ENCODE data around the gene CCL2. TPM values are rescaled to one million over a fixed set of nuclear protein-coding genes. Genes with fewer than 3 reads are reported as not detected.

Gene CCL2
- total RNA-seq, 1 experiment from 2014 or later = not detected

GRCh38 chr17:34246881-34247280, 8.2 kb upstream of the CCL2 start:
- no peak for DNase-seq (ENCODE audit: low read depth, low spot score)
- H3K27ac ChIP-seq (ENCODE audit: low read depth, low read length) = no peak overlapping the region
- H3K4me2 ChIP-seq (ENCODE audit: low read length) = no peak overlapping the region
- POLR2A ChIA-PET = no interaction called here
- RAD21 ChIA-PET (ENCODE audit: low non-redundant PET in 1 of 2, low total read pairs in 2 of 2, uncharacterized antibody in 2 of 2, unreplicated experiment in 2 of 2) = no interaction called here
- H3K27me3 ChIP-seq (ENCODE audit: insufficient read depth, low read length) = no peaks in the 10 kb centered on the region
- no TSS peak for BruUV-seq (replicated peaks)
- H3K36me3 ChIP-seq (ENCODE audit: control insufficient read depth in 1 of 2, insufficient read depth in 2 of 2, low read length in 2 of 2) = no peaks in the 10 kb centered on the region
- no peaks in the 10 kb centered on the region for H3K4me1 ChIP-seq (ENCODE audit: control insufficient read depth in 1 of 2, insufficient read depth in 2 of 2, low read length in 2 of 2)
- H3K9ac ChIP-seq (ENCODE audit: low read length) = no peak overlapping the region
- TF ChIP-seq CTCF (IDR thresholded peaks at IDR 0.05 in 2 of 3, conservative IDR thresholded peaks at IDR 0.05 in 1 of 3; ENCODE audit: borderline replicate concordance in 1 of 3, insufficient read depth in 1 of 3, low read depth in 2 of 3, low read length in 2 of 3) (no peak), RAD21 (IDR thresholded peaks at IDR 0.05; ENCODE audit: low read depth) (no peak), YY1 (IDR thresholded peaks at IDR 0.05; ENCODE audit: extremely low read depth, insufficient replicate concordance, low read depth, low read length) (no peak), ELF1 (IDR thresholded peaks at IDR 0.05; ENCODE audit: borderline replicate concordance, low read depth) (no peak), ATF3 (IDR thresholded peaks at IDR 0.05) (no peak)
- H3K79me2 ChIP-seq (ENCODE audit: insufficient read depth, low read length) = no peaks in the 10 kb centered on the region
- ATAC-seq = no peak
- intact Hi-C loops (cut with micrococcal nuclease) = no loop called here
- H2AFZ ChIP-seq (ENCODE audit: low read depth, low read length, poor library complexity, severe bottlenecking) = no peak overlapping the region
- H4K20me1 ChIP-seq (ENCODE audit: insufficient read depth) = no peaks in the 10 kb centered on the region
- H3K4me3 ChIP-seq (replicated peaks in 1 of 2; ENCODE audit: low read depth in 1 of 2, low read length in 2 of 2) = no peak overlapping the region
- H3K9me3 ChIP-seq (ENCODE audit: control insufficient read depth in 1 of 2, insufficient read depth in 1 of 2, low read depth in 1 of 2, low read length in 2 of 2) = no peaks in the 10 kb centered on the region
- CTCF ChIA-PET = no interaction called here
- no peaks in the 10 kb centered on the region for H3K9me2 ChIP-seq (ENCODE audit: insufficient read depth)

GRCh38 chr17:34248511-34249024, 6.5 kb upstream of the CCL2 start:
- no TSS peak for BruUV-seq (replicated peaks)
- Histone ChIP-seq H3K27ac (ENCODE audit: low read depth, low read length) (no peak overlapping the region), H3K9me2 (ENCODE audit: insufficient read depth) (no peaks in the 10 kb centered on the region), H3K27me3 (ENCODE audit: insufficient read depth, low read length) (no peaks in the 10 kb centered on the region), H3K79me2 (ENCODE audit: insufficient read depth, low read length) (no peaks in the 10 kb centered on the region), H2AFZ (ENCODE audit: low read depth, low read length, poor library complexity, severe bottlenecking) (no peak overlapping the region), H3K4me2 (ENCODE audit: low read length) (no peak overlapping the region), H4K20me1 (ENCODE audit: insufficient read depth) (no peaks in the 10 kb centered on the region), H3K9me3 (ENCODE audit: control insufficient read depth in 1 of 2, insufficient read depth in 1 of 2, low read depth in 1 of 2, low read length in 2 of 2) (no peaks in the 10 kb centered on the region), H3K9ac (ENCODE audit: low read length) (no peak overlapping the region), H3K4me3 (replicated peaks in 1 of 2; ENCODE audit: low read depth in 1 of 2, low read length in 2 of 2) (no peak overlapping the region), H3K4me1 (ENCODE audit: control insufficient read depth in 1 of 2, insufficient read depth in 2 of 2, low read length in 2 of 2) (no peaks in the 10 kb centered on the region), H3K36me3 (ENCODE audit: control insufficient read depth in 1 of 2, insufficient read depth in 2 of 2, low read length in 2 of 2) (no peaks in the 10 kb centered on the region)
- intact Hi-C loops (cut with micrococcal nuclease) = no loop called here
- no peak for TF ChIP-seq EGR1 (IDR thresholded peaks at IDR 0.05; ENCODE audit: low read depth)
- DNase-seq (ENCODE audit: low read depth, low spot score) (no peak), ATAC-seq (no peak)
- ChIA-PET POLR2A (no interaction called here), CTCF (no interaction called here), RAD21 (ENCODE audit: low non-redundant PET in 1 of 2, low total read pairs in 2 of 2, uncharacterized antibody in 2 of 2, unreplicated experiment in 2 of 2) (no interaction called here)

All from HCT116 (cell line).